Stimulated activated naive CD4-positive, alpha-beta T cell treated with Interleukin-2 at 50 U/mL for 16 hours (primary cell): ENCODE measurements around the gene TMEM201.

Source experiments
- DNase-seq: peaks from one replicate; lab custom pipeline; 2025; lab: John Stamatoyannopoulos, UW

TMEM201 gene

DNA sequence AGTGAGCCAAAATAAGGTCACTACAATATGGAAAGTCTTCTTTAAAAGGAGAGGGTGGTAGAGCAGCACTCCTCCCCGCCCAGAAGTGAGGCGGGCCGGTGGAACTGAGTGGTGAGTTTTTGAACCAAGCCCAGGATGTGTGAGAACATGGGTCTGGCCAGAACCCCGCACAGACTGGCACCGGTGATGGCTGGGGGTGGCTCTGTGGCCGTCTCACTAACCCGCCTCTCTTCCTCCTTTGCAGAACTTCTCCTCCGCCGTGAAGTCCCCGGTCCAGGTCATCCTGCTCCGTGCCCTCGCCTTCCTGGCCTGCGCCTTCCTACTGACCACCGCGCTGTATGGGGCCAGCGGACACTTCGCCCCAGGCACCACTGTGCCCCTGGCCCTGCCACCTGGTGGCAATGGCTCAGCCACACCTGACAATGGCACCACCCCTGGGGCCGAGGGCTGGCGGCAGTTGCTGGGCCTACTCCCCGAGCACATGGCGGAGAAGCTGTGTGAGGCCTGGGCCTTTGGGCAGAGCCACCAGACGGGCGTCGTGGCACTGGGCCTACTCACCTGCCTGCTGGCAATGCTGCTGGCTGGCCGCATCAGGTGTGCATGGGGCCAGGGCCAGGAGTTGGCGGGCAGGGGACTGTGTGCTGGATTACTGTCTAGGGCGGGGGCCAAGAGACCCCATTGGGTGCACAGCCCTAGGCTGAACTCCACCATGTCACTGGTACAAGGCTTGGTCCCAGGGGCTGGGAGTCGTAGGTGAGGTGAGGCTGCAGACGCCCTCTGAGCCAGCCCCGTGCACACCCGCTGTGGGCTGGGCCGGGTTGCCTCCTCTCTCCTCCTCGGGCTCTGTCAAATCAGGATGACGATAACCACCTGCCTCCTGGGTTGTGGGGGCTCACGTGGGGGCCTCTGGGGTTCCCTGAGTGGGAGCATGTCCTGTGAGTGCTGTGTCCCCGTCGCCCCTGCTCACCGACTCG lies 12.4 kb downstream of the TMEM201 start:
- no peak for DNase-seq

DNA sequence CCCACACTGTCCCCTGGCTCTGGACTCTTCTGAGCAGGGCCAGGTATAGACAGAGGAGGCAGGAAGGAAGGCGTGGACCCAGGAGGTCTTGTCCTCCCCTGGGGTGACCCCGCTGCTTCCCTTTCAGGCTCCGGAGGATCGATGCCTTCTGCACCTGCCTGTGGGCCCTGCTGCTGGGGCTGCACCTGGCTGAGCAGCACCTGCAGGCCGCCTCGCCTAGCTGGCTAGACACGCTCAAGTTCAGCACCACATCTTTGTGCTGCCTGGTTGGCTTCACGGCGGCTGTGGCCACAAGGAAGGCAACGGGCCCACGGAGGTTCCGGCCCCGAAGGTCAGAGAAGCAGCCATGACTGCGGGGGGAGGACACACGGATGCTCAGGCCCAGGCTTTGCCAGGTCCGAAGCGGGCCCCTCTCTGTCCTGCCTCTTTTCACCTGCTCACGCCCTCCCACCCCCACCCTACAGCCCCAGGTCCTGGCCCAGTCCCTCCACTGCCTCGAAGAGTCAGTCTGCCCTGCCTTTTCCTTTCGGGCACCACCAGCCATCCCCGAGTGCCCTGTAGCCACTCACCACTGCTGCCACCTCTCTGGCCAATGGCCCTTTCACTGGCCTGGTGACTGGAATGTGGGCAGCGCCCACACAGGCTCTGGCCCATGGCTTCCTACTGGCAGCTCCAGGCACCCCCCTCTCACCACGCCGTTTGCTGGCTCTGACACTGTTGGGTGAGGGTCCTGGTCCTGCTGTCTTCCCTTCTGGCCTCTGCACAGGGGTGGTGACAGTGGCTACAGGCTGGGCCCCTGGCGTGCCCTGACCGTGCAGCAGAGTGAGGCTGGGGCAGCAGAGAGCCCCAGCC lies 13.5 kb downstream of the TMEM201 start:
- DNase-seq = no peak

DNA sequence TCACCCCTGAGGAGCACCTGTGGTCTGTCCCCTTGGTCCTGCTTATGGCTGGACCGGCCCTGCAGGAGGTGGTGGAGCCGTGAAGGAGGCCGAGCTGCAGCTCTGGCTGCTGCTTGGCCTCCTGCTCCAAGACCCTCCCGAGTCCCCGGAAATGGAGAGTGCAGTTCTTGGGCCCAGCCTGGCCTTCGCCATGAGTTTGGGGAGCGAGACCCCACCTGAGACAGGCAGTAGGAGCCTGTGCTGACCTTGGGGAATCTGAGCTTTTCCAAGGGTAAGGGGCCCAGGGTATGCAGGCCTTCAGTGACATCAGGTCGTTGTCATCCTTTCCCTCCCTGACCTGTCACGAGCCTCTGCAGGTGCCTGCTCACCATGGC lies 14.1 kb downstream of the TMEM201 start:
- no peak for DNase-seq

GRCh38 chr1:9603307-9603706 lies 14.6 kb downstream of the TMEM201 start:
- DNase-seq = no peak

- DNase-seq = no peak
These were observed 15.3 kb downstream of the TMEM201 start for GRCh38 chr1:9603766-9604753.

DNA sequence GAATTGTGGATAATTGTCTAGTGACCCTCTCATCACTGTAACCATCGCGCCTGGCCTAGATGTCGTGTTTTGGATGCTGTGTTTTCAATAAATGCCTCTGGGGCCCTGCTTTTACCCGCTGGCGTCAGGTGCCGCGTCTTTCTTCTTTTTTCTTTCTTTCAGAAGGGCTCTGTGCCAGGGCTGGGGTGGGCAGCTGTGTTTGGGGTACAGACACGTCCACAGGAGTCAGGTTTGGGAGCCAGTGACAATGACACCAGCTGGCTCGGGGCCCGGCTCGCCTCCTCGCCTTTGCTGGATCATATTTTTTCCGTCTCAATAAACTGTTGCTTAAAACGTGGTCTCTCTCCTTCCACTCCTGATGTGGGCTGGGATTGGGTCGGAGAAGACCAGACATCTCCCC lies 16.1 kb downstream of the TMEM201 start:
- DNase-seq = no peak

DNA sequence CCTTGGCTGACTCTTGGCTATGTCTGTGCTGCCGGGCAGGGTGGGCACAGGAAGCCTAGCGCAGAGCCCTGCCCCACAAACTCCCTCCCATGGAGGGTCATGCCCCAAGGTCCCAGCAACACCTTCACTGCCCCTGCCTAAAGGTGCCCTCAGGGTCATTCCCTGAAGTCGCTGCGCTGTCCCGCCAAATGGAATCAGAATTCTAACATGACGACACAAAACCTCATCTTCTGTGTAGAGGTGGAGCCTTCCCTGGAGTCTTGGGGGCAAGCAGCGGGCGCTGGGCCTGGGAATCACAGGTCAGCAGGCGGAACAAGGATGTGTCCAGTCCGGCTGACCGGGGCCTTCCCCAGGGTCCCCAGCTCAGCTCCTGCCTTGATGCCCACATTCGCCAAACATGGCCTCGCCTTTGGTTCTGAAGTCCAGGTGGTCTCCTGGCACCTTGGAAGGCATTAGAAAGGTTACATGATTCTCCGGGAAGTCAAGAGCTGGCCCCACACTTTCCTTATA lies 17.3 kb downstream of the TMEM201 start:
- DNase-seq = no peak

- DNase-seq = no peak
These were observed 17.7 kb downstream of the TMEM201 start for GRCh38 chr1:9606458-9606857.

- DNase-seq = no peak
These were observed 18.2 kb downstream of the TMEM201 start for GRCh38 chr1:9606948-9607347.

DNA sequence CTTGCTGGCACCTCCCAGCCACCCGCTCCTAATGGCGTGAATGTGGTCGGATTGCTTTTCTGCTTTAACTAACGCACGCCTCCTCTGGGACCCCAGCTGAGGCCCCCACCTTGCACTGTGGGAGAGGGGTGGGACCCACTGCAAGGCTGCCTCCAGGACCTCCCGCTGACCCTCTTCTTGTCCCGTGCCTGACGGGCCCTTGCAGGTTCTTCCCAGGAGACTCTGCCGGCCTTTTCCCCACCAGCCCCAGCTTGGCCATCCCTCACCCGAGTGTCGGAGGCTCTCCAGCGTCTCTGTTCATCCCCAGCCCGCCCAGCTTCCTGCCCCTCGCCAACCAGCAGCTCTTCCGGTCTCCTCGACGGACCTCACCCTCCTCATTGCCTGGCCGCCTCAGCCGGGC lies 18.6 kb downstream of the TMEM201 start:
- no peak for DNase-seq

DNA sequence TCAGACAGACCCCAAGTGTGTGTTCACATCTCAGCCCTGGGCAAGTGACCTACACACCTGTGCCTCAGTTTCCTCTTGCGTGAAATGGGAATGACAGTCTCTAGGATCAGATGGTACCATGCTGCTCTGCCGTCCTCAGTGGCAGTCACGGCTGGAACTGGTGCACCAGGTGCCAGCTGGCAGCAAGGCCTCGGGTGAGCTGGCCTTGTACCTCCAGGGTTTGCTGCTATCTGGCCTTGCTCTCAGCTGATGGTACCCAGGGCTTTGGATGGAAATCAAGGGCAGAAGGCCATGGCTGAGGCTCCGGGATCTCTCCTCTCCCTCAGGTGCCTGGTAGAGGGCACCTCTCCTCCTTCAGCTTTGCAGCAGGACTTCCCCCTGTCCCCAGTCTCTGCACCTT lies 21.3 kb downstream of the TMEM201 start:
- DNase-seq = no peak

- DNase-seq = no peak
These were observed 21.8 kb downstream of the TMEM201 start for GRCh38 chr1:9610548-9610947.

GRCh38 chr1:9611716-9612115 lies 23.0 kb downstream of the TMEM201 start:
- no peak for DNase-seq

DNA sequence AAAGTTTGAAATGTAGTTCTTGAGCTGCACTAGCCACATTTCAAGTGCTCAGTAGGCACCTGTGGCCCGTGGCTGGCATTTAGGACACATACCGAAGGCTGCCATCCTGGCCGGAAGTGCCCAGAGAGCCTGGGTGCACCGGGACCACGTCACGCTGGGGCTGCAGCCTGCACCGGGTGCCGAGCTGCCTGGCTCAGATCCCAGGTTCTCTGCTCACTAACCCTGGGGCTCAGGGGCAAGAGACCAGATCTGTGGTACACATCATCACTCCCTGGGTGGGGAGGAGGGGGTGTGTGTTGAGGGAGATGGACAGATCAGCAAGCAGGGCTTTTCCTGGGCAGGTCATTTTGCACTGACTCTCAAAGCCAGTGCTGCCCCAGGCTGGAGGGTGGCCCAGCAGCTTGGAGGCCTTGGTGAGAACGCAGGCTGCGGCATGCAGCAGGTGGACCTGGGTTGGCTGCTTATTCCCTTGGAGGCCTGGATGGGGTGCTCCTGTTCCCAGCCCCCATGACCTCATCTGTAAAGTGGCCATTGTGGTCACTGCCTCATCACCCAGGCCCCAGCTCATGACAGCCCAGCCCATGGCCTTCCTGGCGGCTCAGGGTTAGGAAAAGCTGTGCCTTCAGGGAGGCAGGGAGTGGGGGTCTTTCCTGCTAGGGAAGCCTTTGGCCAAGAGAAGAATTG lies 23.6 kb downstream of the TMEM201 start:
- DNase-seq = no peak

- DNase-seq = no peak
These were observed 24.3 kb downstream of the TMEM201 start for GRCh38 chr1:9612871-9613624.

- DNase-seq = no peak
These were observed 25.1 kb downstream of the TMEM201 start for GRCh38 chr1:9613625-9614299.

GRCh38 chr1:9615316-9616063 lies 26.8 kb downstream of the TMEM201 start:
- DNase-seq = peak; percentile 34

GRCh38 chr1:9618909-9619679 lies 30.4 kb downstream of the TMEM201 start:
- DNase-seq = no peak
